Liver (tissue), 9 donors: Measurements from ENCODE around the gene PNO1. TPM values are rescaled to one million over a fixed set of nuclear protein-coding genes. Genes with fewer than 3 reads are reported as not detected.
A peak's percentile ranks its signal among the peaks of the same experiment; 100 is the strongest.

Source experiments
- DNase-seq: peaks from one replicate; pipeline ENCODE4 v3.0.0-alpha.2; 2017; ENCODE audit warnings: low spot score
- H3K27ac ChIP-seq, 2 donors: one replicate each; pipeline ENCODE4 v1.7.0; 2013; ENCODE audit warnings: inconsistent platforms in 2 of 2, low read length in 2 of 2, control low read depth in 1 of 2, low read depth in 1 of 2, mild to moderate bottlenecking in 1 of 2
- H3K27me3 ChIP-seq, 4 donors: one replicate each; pipeline versions ENCODE4 v1.6.1 to v1.7.0; 2013; ENCODE audit warnings: low read length in 3 of 4, inconsistent platforms in 1 of 4, mild to moderate bottlenecking in 1 of 4, moderate library complexity in 1 of 4; ENCODE audit not compliant: control insufficient read depth in 4 of 4, insufficient read depth in 4 of 4
- H3K36me3 ChIP-seq, 4 donors: one replicate each; pipeline versions ENCODE4 v1.6.1 to v1.7.0; 2013; ENCODE audit warnings: low read length in 3 of 4, mild to moderate bottlenecking in 3 of 4, low read depth in 1 of 4, moderate library complexity in 1 of 4; ENCODE audit not compliant: control insufficient read depth in 4 of 4, insufficient read depth in 3 of 4
- H3K4me1 ChIP-seq, 4 donors: one replicate each; pipeline versions ENCODE4 v1.6.1 to v1.7.0; 2013; ENCODE audit warnings: low read length in 3 of 4, mild to moderate bottlenecking in 3 of 4, moderate library complexity in 1 of 4; ENCODE audit not compliant: control insufficient read depth in 4 of 4, insufficient read depth in 4 of 4
- H3K4me3 ChIP-seq, 3 donors: one replicate each; pipeline versions ENCODE4 v1.6.1 to v1.7.0; 2013; ENCODE audit warnings: low read length in 3 of 3, control low read depth in 1 of 3, low read depth in 1 of 3, mild to moderate bottlenecking in 1 of 3
- H3K9ac ChIP-seq, 2 donors: one replicate each; pipeline ENCODE4 v1.7.0; 2013; ENCODE audit warnings: low read length in 2 of 2, mild to moderate bottlenecking in 2 of 2, moderate library complexity in 2 of 2, control low read depth in 1 of 2, low read depth in 1 of 2
- H3K9me3 ChIP-seq, 4 donors: one replicate each; pipeline versions ENCODE4 v1.6.1 to v1.7.0; 2013; ENCODE audit warnings: low read length in 3 of 4; ENCODE audit not compliant: control insufficient read depth in 4 of 4
- ATF3 ChIP-seq: IDR thresholded peaks from 2 replicates; pipeline ENCODE4 v1.6.1; 2016; ENCODE audit warnings: antibody characterized with exemption
- CTCF ChIP-seq: fragments of 150-350 bp; IDR thresholded peaks from 2 replicates; pipeline ENCODE4 v1.5.1; 2017; ENCODE audit warnings: improper control_type of control experiment, low read depth, low read length; ENCODE audit not compliant: missing input control
- EGR1 ChIP-seq, 2 donors: IDR thresholded peaks; 2 replicates each; pipeline ENCODE4 v1.6.1; 2016 to 2018; ENCODE audit warnings: antibody characterized with exemption in 2 of 2, low read depth in 2 of 2
- FOXA1 ChIP-seq: IDR thresholded peaks from 2 replicates; pipeline ENCODE4 v1.6.1; 2016; ENCODE audit warnings: antibody characterized with exemption
- FOXA2 ChIP-seq: IDR thresholded peaks from 2 replicates; pipeline ENCODE4 v1.6.1; 2016; ENCODE audit warnings: antibody characterized with exemption
- HNF4A ChIP-seq, 2 donors: conservative IDR thresholded peaks; 2 replicates each; pipeline ENCODE4 v1.6.1; 2016; ENCODE audit warnings: antibody characterized with exemption in 2 of 2, mild to moderate bottlenecking in 2 of 2
- HNF4G ChIP-seq: IDR thresholded peaks from 2 replicates; pipeline ENCODE4 v1.6.1; 2016; ENCODE audit warnings: antibody characterized with exemption
- MAX ChIP-seq: IDR thresholded peaks from 2 replicates; pipeline ENCODE4 v1.6.1; 2016; ENCODE audit warnings: antibody characterized with exemption
- NR2F2 ChIP-seq: IDR thresholded peaks from 2 replicates; pipeline ENCODE4 v1.6.1; 2016; ENCODE audit warnings: antibody characterized with exemption
- RAD21 ChIP-seq, 2 donors: IDR thresholded peaks; 2 replicates each; pipeline ENCODE4 v1.6.1; 2016; ENCODE audit warnings: antibody characterized with exemption in 2 of 2, mild to moderate bottlenecking in 2 of 2
- REST ChIP-seq: IDR thresholded peaks from 2 replicates; pipeline ENCODE4 v1.6.1; 2016; ENCODE audit warnings: antibody characterized with exemption, mild to moderate bottlenecking
- RXRA ChIP-seq, 2 donors: IDR thresholded peaks; 2 replicates each; pipeline ENCODE4 v1.6.1; 2017 to 2018; ENCODE audit warnings: antibody characterized with exemption in 2 of 2, mild to moderate bottlenecking in 1 of 2
- SP1 ChIP-seq: IDR thresholded peaks from 2 replicates; pipeline ENCODE4 v1.6.1; 2018; ENCODE audit warnings: antibody characterized with exemption, mild to moderate bottlenecking
- TAF1 ChIP-seq: conservative IDR thresholded peaks from 2 replicates; pipeline ENCODE4 v1.6.1; 2016; ENCODE audit warnings: antibody characterized with exemption, mild to moderate bottlenecking
- YY1 ChIP-seq: IDR thresholded peaks from 2 replicates; pipeline ENCODE4 v1.6.1; 2016; ENCODE audit warnings: antibody characterized with exemption, mild to moderate bottlenecking
- ZBTB33 ChIP-seq: IDR thresholded peaks from 2 replicates; pipeline ENCODE4 v1.6.1; 2016; ENCODE audit warnings: antibody characterized with exemption
- WGBS: extraction: QIAGEN DNeasy Blood & Tissue Kit; methylation state at CpG from one replicate; pipeline ENCODE4 v1.1.7; 2013; 5-methylcytosine and 5-hydroxymethylcytosine counted together
- polyA plus RNA-seq, 2 donors: library from polyadenylated mRNA; stranded (reverse) in 1 of 2; unstranded in 1 of 2; fragments of 200-250 nt in 1 of 2; fragments of >200 nt in 1 of 2; fragmentation: Nextera tagmentation in 1 of 2; extraction: Ambion mirVana in 1 of 2; gene quantifications; one replicate each; pipeline versions ENCODE4 v1.2.1 to v1.2.3, GENCODE V29; 2013 to 2015
- total RNA-seq, 2 donors: library from RNA; depleted of rRNA; stranded (reverse); fragments of >200 nt; gene quantifications; one replicate each; pipeline ENCODE4 v1.2.3, GENCODE V29; 2014
- donor health status: healthy.
- donor health status: healthy.
- donor health status: healthy.
- donor health status: healthy.
- donor health status: healthy.

The PNO1 gene
- total and polyA plus RNA-seq, 4 donors = 5.5 to 9.5 (median 8.4) TPM

GRCh38 chr2:68195096-68195495 is 37.4 kb downstream of the PNO1 start (continued):
- TF ChIP-seq RXRA (IDR thresholded peaks at IDR 0.05) (no peak), EGR1 (IDR thresholded peaks at IDR 0.05; ENCODE audit: low read depth in 2 of 2) (no peak), SP1 (no peak), HNF4G (no peak), FOXA1 (no peak), RAD21 (IDR thresholded peaks at IDR 0.05) (no peak)

- Histone ChIP-seq H3K4me1 (peaks cover 4 to 13% (median 5%) of the 10 kb centered on the region in 4 donors), H3K4me3 (no peak overlapping the region), H3K9me3 (no peaks in the 10 kb centered on the region), H3K27me3 (no peaks in the 10 kb centered on the region), H3K9ac (no peak overlapping the region), H3K36me3 (no peaks in the 10 kb centered on the region), H3K27ac (no peak overlapping the region)
- WGBS = 43% methylated on average over 4 of the region's 4 CpGs
- TF ChIP-seq RXRA (IDR thresholded peaks at IDR 0.05) (no peak), MAX (no peak), HNF4A (conservative IDR thresholded peaks at IDR 0.05) (no peak), ZBTB33 (no peak), ATF3 (no peak), NR2F2 (no peak), FOXA2 (no peak), TAF1 (no peak), HNF4G (no peak), CTCF (peak; percentile 61), FOXA1 (no peak), RAD21 (IDR thresholded peaks at IDR 0.05) (peak; percentile 68 to 74), YY1 (no peak), REST (no peak)
- DNase-seq = peak; percentile 41
Observed at GRCh38 chr2:68196120-68196716, 38.5 kb downstream of the PNO1 start.
